HEK293 (cell line): ENCODE data around the gene IRF1.

Experiments
- CTCF ChIP-seq: fragments of 450-650 bp; formaldehyde crosslinking; IDR thresholded peaks from 2 replicates; pipeline ENCODE4 v1.5.1; 2016; ENCODE audit warnings: missing biosample characterization, missing genetic modification characterization
- PRDM10 ChIP-seq: fragments of 450-650 bp; formaldehyde crosslinking; IDR thresholded peaks from 2 replicates; pipeline ENCODE4 v1.5.1; 2016; ENCODE audit warnings: missing biosample characterization, missing genetic modification characterization
- REST ChIP-seq: fragments of 450-650 bp; formaldehyde crosslinking; IDR thresholded peaks from 2 replicates; pipeline ENCODE4 v1.5.1; 2016; ENCODE audit warnings: missing biosample characterization, missing genetic modification characterization
- WT1 ChIP-seq: fragments of 450-650 bp; formaldehyde crosslinking; IDR thresholded peaks from 2 replicates; pipeline ENCODE4 v1.5.1; 2016; ENCODE audit warnings: missing biosample characterization, missing genetic modification characterization
- YY1 ChIP-seq: fragments of 450-650 bp; formaldehyde crosslinking; IDR thresholded peaks from 2 replicates; pipeline ENCODE4 v1.5.1; 2018; ENCODE audit warnings: missing biosample characterization, missing genetic modification characterization
- ZBTB8A ChIP-seq: fragments of 450-650 bp; formaldehyde crosslinking; IDR thresholded peaks from 2 replicates; pipeline ENCODE4 v1.5.1; 2016; ENCODE audit warnings: missing biosample characterization, missing genetic modification characterization
- ZNF133 ChIP-seq: fragments of 450-650 bp; formaldehyde crosslinking; IDR thresholded peaks from 2 replicates; pipeline ENCODE4 v1.5.1; 2016; ENCODE audit warnings: missing biosample characterization, missing genetic modification characterization
- ZNF157 ChIP-seq: fragments of 450-650 bp; formaldehyde crosslinking; IDR thresholded peaks from 2 replicates; pipeline ENCODE4 v1.5.1; 2016; ENCODE audit warnings: missing biosample characterization, missing genetic modification characterization
- ZNF174 ChIP-seq: fragments of 450-650 bp; formaldehyde crosslinking; IDR thresholded peaks from 2 replicates; pipeline ENCODE4 v1.5.0; 2017; ENCODE audit warnings: missing biosample characterization, mild to moderate bottlenecking, missing genetic modification characterization
- ZNF239 ChIP-seq: fragments of 450-650 bp; formaldehyde crosslinking; IDR thresholded peaks from 2 replicates; pipeline ENCODE4 v1.5.1; 2016; ENCODE audit warnings: missing biosample characterization, missing genetic modification characterization
- ZNF274 ChIP-seq, 2 experiments: fragments of 200-500 bp in 1 of 2; fragments of 450-650 bp in 1 of 2; sonication (Bioruptor generic) in 1 of 2; formaldehyde crosslinking in 1 of 2; IDR thresholded peaks; 2 replicates each; pipeline versions ENCODE4 v1.5.1 to v1.6.1; 2014 to 2016; ENCODE audit warnings: borderline replicate concordance in 1 of 2, inconsistent platforms in 1 of 2, low read length in 1 of 2, missing biosample characterization in 1 of 2, missing genetic modification characterization in 1 of 2
- ZNF280D ChIP-seq: fragments of 450-650 bp; formaldehyde crosslinking; IDR thresholded peaks from 2 replicates; pipeline ENCODE4 v1.5.1; 2016; ENCODE audit warnings: missing biosample characterization, missing genetic modification characterization
- ZNF785 ChIP-seq: fragments of 450-650 bp; formaldehyde crosslinking; IDR thresholded peaks from 2 replicates; pipeline ENCODE4 v1.5.1; 2016; ENCODE audit warnings: missing biosample characterization, missing genetic modification characterization

- TF ChIP-seq CTCF (tag by site-specific recombination) (no peak), REST (tag by site-specific recombination) (no peak), ZNF133 (tag by site-specific recombination) (no peak), ZNF274 (IDR thresholded peaks at IDR 0.05; ENCODE audit: low read length) (no peak), ZNF274 (tag by site-specific recombination; IDR thresholded peaks at IDR 0.05; ENCODE audit: borderline replicate concordance) (no peak), ZNF280D (tag by site-specific recombination) (no peak), ZNF239 (tag by site-specific recombination) (no peak), ZNF785 (no peak), YY1 (tag by site-specific recombination) (no peak), ZBTB8A (tag by site-specific recombination) (no peak), WT1 (tag by site-specific recombination) (no peak), ZNF157 (no peak), PRDM10 (tag by site-specific recombination) (no peak), ZNF174 (no peak)
These were observed 29.0 kb downstream of the IRF1 start for GRCh38 chr5:132461569-132462070.
